Endothelial cell of umbilical vein (primary cell): ENCODE results near the gene ACSF3. TPM values are rescaled to one million over a fixed set of nuclear protein-coding genes. Genes with fewer than 3 reads are reported as not detected.

Experiments
- BruUV-seq: library from RNA; stranded (reverse); fragments of 400-500 nt; replicated peaks from 2 replicates; lab custom pipeline; 2021; lab: Mats Ljungman, UMichigan
- CTCF ChIA-PET: fragments of 300-600, 350-600 bp; sonication (Branson Sonifier 250); formaldehyde crosslinking; loops from one replicate; lab custom pipeline; 2021; ENCODE audit warnings: antibody characterized with exemption, inconsistent platforms; lab: Charles Lee
- POLR2A ChIA-PET: fragments of 300-600, 350-600 bp; sonication (Branson Sonifier 250); formaldehyde crosslinking; loops from one replicate; lab custom pipeline; 2021; ENCODE audit warnings: antibody characterized with exemption, inconsistent platforms; lab: Charles Lee
- DNase-seq: peaks from one replicate; pipeline ENCODE4 v3.0.0-alpha.2; 2011; ENCODE audit warnings: low read depth, low spot score
- FAIRE-seq: peaks from 2 replicates; lab custom pipeline; 2011; peaks lifted over from hg19 to GRCh38; lab: Jason Lieb, UNC
- H2AFZ ChIP-seq: 2 replicates; pipeline ENCODE4 v1.6.0; 2012; ENCODE audit warnings: low read depth, low read length, control low read depth, inconsistent platforms
- H3K27ac ChIP-seq: 2 replicates; pipeline ENCODE4 v1.5.1; 2011; ENCODE audit warnings: low read depth, mild to moderate bottlenecking, control low read depth, low read length, moderate library complexity; ENCODE audit not compliant: insufficient read depth
- H3K27me3 ChIP-seq, 2 experiments: 2 replicates each; pipeline versions ENCODE4 v1.6.0 to v1.6.1; 2011; ENCODE audit warnings: low read length in 2 of 2, mixed read lengths in 1 of 2; ENCODE audit not compliant: control insufficient read depth in 2 of 2, insufficient read depth in 2 of 2
- H3K36me3 ChIP-seq, 2 experiments: 2 replicates in 1 of 2; 3 replicates in 1 of 2; pipeline ENCODE4 v1.5.1; 2011; ENCODE audit warnings: low read length in 2 of 2, mild to moderate bottlenecking in 1 of 2, moderate library complexity in 1 of 2; ENCODE audit not compliant: control insufficient read depth in 2 of 2, insufficient read depth in 2 of 2; ENCODE audit errors: extremely low read depth in 1 of 2
- H3K4me1 ChIP-seq: 3 replicates; pipeline ENCODE4 v1.5.1; 2011; ENCODE audit warnings: mild to moderate bottlenecking, low read length; ENCODE audit not compliant: control insufficient read depth, insufficient read depth; ENCODE audit errors: extremely low read depth
- H3K4me2 ChIP-seq: 2 replicates; pipeline ENCODE4 v1.6.1; 2011; ENCODE audit warnings: low read length, control low read depth, mixed read lengths; ENCODE audit not compliant: insufficient read depth
- H3K4me3 ChIP-seq, 3 experiments: fragments of 200-600 bp in 1 of 3; sonication (generic), shearing (Covaris generic) in 1 of 3; replicated peaks in 1 of 3; 2 replicates each; pipeline ENCODE4 v1.5.1; 2011 to 2016; ENCODE audit warnings: control low read depth in 3 of 3, low read length in 3 of 3, mild to moderate bottlenecking in 2 of 3, inconsistent platforms in 1 of 3, low read depth in 1 of 3, moderate library complexity in 1 of 3; ENCODE audit not compliant: insufficient read depth in 1 of 3
- H3K79me2 ChIP-seq: 2 replicates; pipeline ENCODE4 v1.6.0; 2012; ENCODE audit warnings: low read length, inconsistent platforms; ENCODE audit not compliant: control insufficient read depth, insufficient read depth
- H3K9ac ChIP-seq: replicated peaks from 2 replicates; pipeline ENCODE3; 2011; ENCODE audit warnings: low read length, control low read depth; ENCODE audit not compliant: insufficient read depth; ENCODE audit errors: extremely low read depth
- H3K9me1 ChIP-seq: replicated peaks from 3 replicates; pipeline ENCODE4 v1.6.0; 2011; ENCODE audit warnings: mild to moderate bottlenecking, low read length; ENCODE audit not compliant: control insufficient read depth, insufficient read depth; ENCODE audit errors: extremely low read depth
- H3K9me3 ChIP-seq: replicated peaks from 2 replicates; pipeline ENCODE4 v1.5.1; 2012; ENCODE audit warnings: low read length, inconsistent platforms; ENCODE audit not compliant: control insufficient read depth, insufficient read depth
- H4K20me1 ChIP-seq: replicated peaks from 2 replicates; pipeline ENCODE3; 2011; ENCODE audit warnings: mild to moderate bottlenecking, low read length; ENCODE audit not compliant: control insufficient read depth, insufficient read depth; ENCODE audit errors: extremely low read depth
- CTCF ChIP-seq, 2 donors: IDR thresholded peaks; 1 replicate in 1 of 2; 2 replicates in 1 of 2; pipeline ENCODE4 v1.5.1; 2011; ENCODE audit warnings: low read length in 2 of 2, mild to moderate bottlenecking in 2 of 2, moderate library complexity in 2 of 2, control low read depth in 1 of 2, inconsistent platforms in 1 of 2, low read depth in 1 of 2; ENCODE audit not compliant: insufficient read depth in 1 of 2; ENCODE audit errors: extremely low read depth in 1 of 2
- EZH2 ChIP-seq: IDR thresholded peaks from 2 replicates; pipeline ENCODE4 v1.6.1; 2012; ENCODE audit warnings: borderline replicate concordance, low read depth, mild to moderate bottlenecking, moderate library complexity, low read length, inconsistent platforms; ENCODE audit not compliant: severe bottlenecking
- FOS ChIP-seq: IDR thresholded peaks from 2 replicates; pipeline ENCODE4 v1.6.1; 2011; ENCODE audit warnings: mild to moderate bottlenecking, low read length, moderate library complexity, borderline replicate concordance; ENCODE audit not compliant: insufficient read depth
- GATA2 ChIP-seq: IDR thresholded peaks from 2 replicates; pipeline ENCODE4 v1.7.0; 2011; ENCODE audit warnings: low read depth, mild to moderate bottlenecking, moderate library complexity, mixed read lengths, low read length; ENCODE audit not compliant: insufficient read length, insufficient read depth
- JUN ChIP-seq: IDR thresholded peaks from 2 replicates; pipeline ENCODE4 v1.6.1; 2011; ENCODE audit warnings: borderline replicate concordance, low read depth; ENCODE audit not compliant: insufficient read length, insufficient read depth
- MAX ChIP-seq: IDR thresholded peaks from 2 replicates; pipeline ENCODE4 v1.6.1; 2011; ENCODE audit not compliant: insufficient read depth, insufficient read length
- MYC ChIP-seq: IDR thresholded peaks from one replicate; pipeline ENCODE4 v1.6.1; 2011; ENCODE audit warnings: mild to moderate bottlenecking, low read depth, low read length
- POLR2A ChIP-seq: IDR thresholded peaks from 2 replicates; pipeline ENCODE4 v1.6.1; 2012; ENCODE audit warnings: low read depth, mild to moderate bottlenecking, control low read depth, low read length
- POLR2AphosphoS5 ChIP-seq: IDR thresholded peaks from 2 replicates; pipeline ENCODE4 v1.6.1; 2012; ENCODE audit warnings: low read depth, mild to moderate bottlenecking, control low read depth, low read length, moderate library complexity; ENCODE audit not compliant: insufficient read depth
- dilution Hi-C: fragments of 300-500 bp; cut with MboI; formaldehyde crosslinking; loops from one replicate; pipeline ENCODE4 v1.15.0; 2019; ENCODE audit warnings: low sequenced_read_pairs; ENCODE audit not compliant: extremely low pct_ligation_motif_present
- intact Hi-C: fragments of 100-400 bp; cut with micrococcal nuclease; formaldehyde crosslinking; loops from one replicate; pipeline ENCODE4 v1.10.0; 2022
- polyA plus RNA-seq, 4 experiments: library from polyadenylated mRNA; depleted of rRNA in 3 of 4; stranded (reverse) in 3 of 4; unstranded in 1 of 4; fragments of >200 nt; gene quantifications; 2 replicates each; pipeline versions ENCODE4 v1.2.1 to v1.2.3, GENCODE V29; 2011 to 2012; ENCODE audit warnings: missing spikeins in 1 of 4
- total RNA-seq: library from RNA; stranded (reverse); gene quantifications from 2 replicates; pipeline ENCODE4 v1.2.3, GENCODE V29; 2021

Gene ACSF3
- total and polyA plus RNA-seq, 2 donors (not counting 3 experiments of a cell fraction or from before 2014, with no cell fraction given), result 18.6 to 33.2 TPM

GRCh38 chr16:89096768-89097391 lies 3.2 kb downstream of the ACSF3 start:
- Histone ChIP-seq H3K4me3 (no peak overlapping the region), H3K79me2 (peaks cover 43% of the 10 kb centered on the region), H3K9me1 (no peaks in the 10 kb centered on the region), H3K4me2 (no peak overlapping the region), H4K20me1 (no peaks in the 10 kb centered on the region), H3K9me3 (no peaks in the 10 kb centered on the region), H3K9ac (no peak overlapping the region), H3K27ac (no peak overlapping the region), H3K27me3 (peaks cover 1 to 2% of the 10 kb centered on the region in 2 experiments), H3K4me1 (peaks cover 8% of the 10 kb centered on the region), H2AFZ (no peak overlapping the region), H3K36me3 (peaks cover 0 to 8% of the 10 kb centered on the region in 2 experiments)
- POLR2A ChIA-PET, result no interaction called here
- DNase-seq (no peak), FAIRE-seq (no peak)
- intact Hi-C loops (no loop called here), dilution Hi-C loops (no loop called here)
- BruUV-seq, result no TSS peak
- no peak for TF ChIP-seq GATA2
- TF ChIP-seq MYC, result no peak
- no peak for TF ChIP-seq POLR2A
- no peak for TF ChIP-seq FOS
- no peak for TF ChIP-seq CTCF (IDR thresholded peaks at IDR 0.05; ENCODE audit: extremely low read depth in 1 of 2, insufficient read depth in 1 of 2, low read depth in 1 of 2, low read length in 2 of 2)
- no peak for TF ChIP-seq EZH2
- no peak for TF ChIP-seq MAX
- TF ChIP-seq POLR2AphosphoS5, result no peak
- no peak for TF ChIP-seq JUN
- CTCF ChIA-PET, result no interaction called here
